Erythroblast (primary cell): ENCODE data around the gene SCUBE1.
A peak's percentile ranks its signal among the peaks of the same experiment; 100 is the strongest.
"Not testable (repeated sequence)": the region's sequence is repeated elsewhere in the genome, so short reads cannot be mapped to it uniquely, and the experiment has no call there.

ENCODE experiments used
- DNase-seq, 2 experiments: peaks; one replicate each; lab custom pipeline; 2025; lab: John Stamatoyannopoulos, UW
- GATA1 ChIP-seq: IDR thresholded peaks from 2 replicates; pipeline ENCODE4 v1.6.1; 2011; ENCODE audit warnings: low read depth, mild to moderate bottlenecking, control low read depth, low read length, moderate library complexity
- POLR2A ChIP-seq: IDR thresholded peaks from 2 replicates; pipeline ENCODE4 v1.6.1; 2011; ENCODE audit warnings: mild to moderate bottlenecking, low read length

SCUBE1 gene

GRCh38 chr22:43297270-43298061, 45.7 kb downstream of the SCUBE1 start:
- no peak for DNase-seq
- TF ChIP-seq GATA1: no peak
- TF ChIP-seq POLR2A: no peak

GRCh38 chr22:43296276-43296902, 46.8 kb downstream of the SCUBE1 start:
- no peak for DNase-seq

GRCh38 chr22:43295660-43296059, 47.5 kb downstream of the SCUBE1 start:
- TF ChIP-seq POLR2A (no peak), GATA1 (no peak)

More at GRCh38 chr22:43296276-43296902, 46.8 kb downstream of the SCUBE1 start:
- no peak for TF ChIP-seq POLR2A
- TF ChIP-seq GATA1: no peak

GRCh38 chr22:43295173-43295572, 48.0 kb downstream of the SCUBE1 start:
- TF ChIP-seq GATA1 (no peak), POLR2A (no peak)
- no peak for DNase-seq

More at GRCh38 chr22:43295660-43296059, 47.5 kb downstream of the SCUBE1 start:
- DNase-seq: no peak

GRCh38 chr22:43293655-43294392, 49.3 kb downstream of the SCUBE1 start:
- TF ChIP-seq GATA1: no peak
- TF ChIP-seq POLR2A: no peak
- peak; percentile 61 to 78 for DNase-seq

GRCh38 chr22:43293259-43293654, 49.9 kb downstream of the SCUBE1 start:
- TF ChIP-seq GATA1: no peak
- no peak for TF ChIP-seq POLR2A
- DNase-seq: peak in 1 of 2 experiments; percentile 40

GRCh38 chr22:43292630-43293018, 50.5 kb downstream of the SCUBE1 start:
- no peak for DNase-seq

GRCh38 chr22:43291381-43291780, 51.8 kb downstream of the SCUBE1 start:
- no peak for DNase-seq
- TF ChIP-seq POLR2A (no peak), GATA1 (no peak)

More at GRCh38 chr22:43292630-43293018, 50.5 kb downstream of the SCUBE1 start:
- TF ChIP-seq GATA1 (no peak), POLR2A (no peak)

GRCh38 chr22:43289976-43290721, 53.0 kb downstream of the SCUBE1 start:
- DNase-seq: no peak
- TF ChIP-seq POLR2A: no peak
- TF ChIP-seq GATA1: no peak

- no peak for TF ChIP-seq GATA1
- no peak for DNase-seq
Measured at GRCh38 chr22:43289531-43289963, 53.6 kb downstream of the SCUBE1 start.

- DNase-seq: no peak
- TF ChIP-seq POLR2A: no peak
- no peak for TF ChIP-seq GATA1
Measured at GRCh38 chr22:43288807-43289420, 54.3 kb downstream of the SCUBE1 start.

GRCh38 chr22:43288378-43288777, 54.8 kb downstream of the SCUBE1 start:
- TF ChIP-seq GATA1 (no peak), POLR2A (no peak)
- no peak for DNase-seq

- no peak for TF ChIP-seq GATA1
- no peak for TF ChIP-seq POLR2A
- no peak for DNase-seq
Measured at GRCh38 chr22:43287441-43287840, 55.7 kb downstream of the SCUBE1 start.

GRCh38 chr22:43281394-43281793, 61.8 kb downstream of the SCUBE1 start:
- no peak for DNase-seq
- no peak for TF ChIP-seq POLR2A
- TF ChIP-seq GATA1: no peak

- not testable (repeated sequence) for DNase-seq
Measured at GRCh38 chr22:43280523-43280886, 62.7 kb downstream of the SCUBE1 start.
